IMR-90 (cell line): ENCODE data around the gene PRDM1. TPM values are rescaled to one million over a fixed set of nuclear protein-coding genes. Genes with fewer than 3 reads are reported as not detected.

Experiments
- ATAC-seq: fragments of 200-7000 bp; cut with Tn5 transposase; 2 replicates; pipeline ENCODE4 v1.9.1; 2020; ENCODE audit warnings: low read depth, mild to moderate bottlenecking, moderate library complexity
- BruUV-seq: library from RNA; stranded (reverse); fragments of 400-500 nt; replicated peaks from 2 replicates; lab custom pipeline; 2021; lab: Mats Ljungman, UMichigan
- CTCF ChIA-PET: fragments of 300-600 bp; formaldehyde crosslinking; extraction: SDS; loops from one replicate; lab custom pipeline; 2021; ENCODE audit warnings: antibody characterized with exemption; lab: Yijun Ruan, JAX
- POLR2A ChIA-PET: fragments of 300-600 bp; sonication (Branson Sonifier 250); formaldehyde crosslinking; loops from one replicate; lab custom pipeline; 2022; ENCODE audit warnings: antibody characterized with exemption; ENCODE audit not compliant: unreplicated experiment; lab: Charles Lee
- DNase-seq: peaks from one replicate; pipeline ENCODE4 v3.0.0; 2013
- H2AFZ ChIP-seq: replicated peaks from 2 replicates; pipeline ENCODE3; 2013; ENCODE audit warnings: low read length, mild to moderate bottlenecking; ENCODE audit not compliant: poor library complexity
- H2AK5ac ChIP-seq: 2 replicates; pipeline ENCODE4 v1.6.1; 2013; ENCODE audit warnings: low read depth, low read length, inconsistent platforms
- H2AK9ac ChIP-seq: replicated peaks from 2 replicates; pipeline ENCODE3; 2013; ENCODE audit warnings: mild to moderate bottlenecking, low read depth, low read length, moderate library complexity; ENCODE audit not compliant: poor library complexity
- H2BK120ac ChIP-seq: 2 replicates; pipeline ENCODE4 v1.6.1; 2013; ENCODE audit warnings: low read depth, low read length, inconsistent platforms
- H2BK15ac ChIP-seq: 3 replicates; pipeline ENCODE4 v1.6.1; 2013; ENCODE audit warnings: low read depth, low read length, inconsistent platforms
- H2BK20ac ChIP-seq: 2 replicates; pipeline ENCODE4 v1.6.1; 2013; ENCODE audit warnings: low read depth, mild to moderate bottlenecking, inconsistent platforms, low read length, moderate library complexity
- H2BK5ac ChIP-seq: 2 replicates; pipeline ENCODE4 v1.6.1; 2013; ENCODE audit warnings: mild to moderate bottlenecking, low read depth, low read length, inconsistent platforms; ENCODE audit not compliant: poor library complexity, severe bottlenecking
- H3K14ac ChIP-seq: replicated peaks from 2 replicates; pipeline ENCODE4 v1.6.1; 2013; ENCODE audit warnings: low read depth, low read length, inconsistent platforms
- H3K18ac ChIP-seq: 2 replicates; pipeline ENCODE4 v1.6.1; 2013; ENCODE audit warnings: low read depth, low read length, control low read depth
- H3K23ac ChIP-seq: 2 replicates; pipeline ENCODE4 v1.6.1; 2013; ENCODE audit warnings: low read depth, low read length, inconsistent platforms
- H3K27ac ChIP-seq: 2 replicates; pipeline ENCODE4 v1.5.1; 2013; ENCODE audit warnings: mild to moderate bottlenecking, control low read depth, low read length; ENCODE audit not compliant: insufficient read depth
- H3K27me3 ChIP-seq: 2 replicates; pipeline ENCODE4 v1.6.1; 2013; ENCODE audit warnings: low read length; ENCODE audit not compliant: control insufficient read depth, insufficient read depth
- H3K36me3 ChIP-seq: 2 replicates; pipeline ENCODE4 v1.6.1; 2013; ENCODE audit warnings: low read length, mixed read lengths; ENCODE audit not compliant: control insufficient read depth, insufficient read depth
- H3K4ac ChIP-seq: 2 replicates; pipeline ENCODE4 v1.6.1; 2013; ENCODE audit warnings: low read depth, low read length, inconsistent platforms
- H3K4me1 ChIP-seq: 2 replicates; pipeline ENCODE4 v1.6.1; 2013; ENCODE audit warnings: low read length, mixed read lengths; ENCODE audit not compliant: control insufficient read depth, insufficient read depth
- H3K4me2 ChIP-seq: 2 replicates; pipeline ENCODE4 v1.6.1; 2013; ENCODE audit warnings: low read depth, mild to moderate bottlenecking, control low read depth, low read length, moderate library complexity
- H3K4me3 ChIP-seq: 2 replicates; pipeline ENCODE4 v1.5.1; 2013; ENCODE audit warnings: low read depth, mild to moderate bottlenecking, control low read depth, low read length, moderate library complexity; ENCODE audit not compliant: insufficient read depth
- H3K56ac ChIP-seq: 2 replicates; pipeline ENCODE4 v1.6.1; 2013; ENCODE audit warnings: low read length, inconsistent platforms; ENCODE audit not compliant: insufficient read depth; ENCODE audit errors: extremely low read depth
- H3K79me1 ChIP-seq, 2 experiments: 2 replicates each; pipeline ENCODE4 v1.6.1; 2013; ENCODE audit warnings: low read length in 2 of 2, inconsistent platforms in 1 of 2, low read depth in 1 of 2
- H3K9ac ChIP-seq: 2 replicates; pipeline ENCODE4 v1.6.1; 2013; ENCODE audit warnings: low read depth, low read length, control low read depth
- H3K9me1 ChIP-seq: 2 replicates; pipeline ENCODE4 v1.6.1; 2013; ENCODE audit warnings: low read length, inconsistent platforms; ENCODE audit not compliant: insufficient read depth
- H3K9me3 ChIP-seq: 2 replicates; pipeline ENCODE4 v1.6.1; 2013; ENCODE audit warnings: low read length; ENCODE audit not compliant: control insufficient read depth, insufficient read depth
- H4K20me1 ChIP-seq: 2 replicates; pipeline ENCODE4 v1.6.1; 2013; ENCODE audit warnings: low read length, inconsistent platforms; ENCODE audit not compliant: insufficient read depth
- H4K5ac ChIP-seq: 2 replicates; pipeline ENCODE4 v1.6.1; 2013; ENCODE audit warnings: mild to moderate bottlenecking, low read depth, low read length, control low read depth
- H4K8ac ChIP-seq, 2 experiments: 2 replicates each; pipeline ENCODE4 v1.6.1; 2013; ENCODE audit warnings: low read depth in 2 of 2, low read length in 2 of 2, control low read depth in 1 of 2, inconsistent platforms in 1 of 2
- H4K91ac ChIP-seq: 2 replicates; pipeline ENCODE4 v1.6.1; 2013; ENCODE audit warnings: low read depth, low read length, inconsistent platforms; ENCODE audit not compliant: insufficient read depth
- CEBPB ChIP-seq: IDR thresholded peaks from 2 replicates; pipeline ENCODE4 v1.6.1; 2012; ENCODE audit warnings: low read depth, low read length, improper control_type of control experiment
- CHD1 ChIP-seq: IDR thresholded peaks from 2 replicates; pipeline ENCODE4 v1.6.1; 2012; ENCODE audit warnings: low read depth, low read length, improper control_type of control experiment
- NFE2L2 ChIP-seq: fragments of 150-350 bp; IDR thresholded peaks from 2 replicates; pipeline ENCODE4 v1.6.1; 2016; ENCODE audit warnings: low read depth, mild to moderate bottlenecking, low read length
- RAD21 ChIP-seq: IDR thresholded peaks from 2 replicates; pipeline ENCODE4 v1.6.1; 2012; ENCODE audit warnings: low read length, improper control_type of control experiment
- RCOR1 ChIP-seq: IDR thresholded peaks from 2 replicates; pipeline ENCODE4 v1.6.1; 2012; ENCODE audit warnings: mild to moderate bottlenecking, low read length, improper control_type of control experiment; ENCODE audit not compliant: insufficient replicate concordance
- RFX5 ChIP-seq: IDR thresholded peaks from 2 replicates; pipeline ENCODE4 v1.8.0; 2012; ENCODE audit warnings: low read depth, mild to moderate bottlenecking, low read length, moderate library complexity
- SMC3 ChIP-seq: fragments of 150-350 bp; IDR thresholded peaks from 2 replicates; pipeline ENCODE4 v1.6.1; 2016; ENCODE audit warnings: low read depth, mild to moderate bottlenecking, antibody characterized with exemption, low read length, moderate library complexity
- WGBS, 2 experiments: methylation state at CpG; one replicate each; pipeline versions ENCODE4 v1.1.5 to v1.1.7; 2013; ENCODE audit warnings: missing lambda C conversion rate in 2 of 2; ENCODE audit not compliant: insufficient read length in 1 of 2; ENCODE audit errors: extremely low coverage in 2 of 2; 5-methylcytosine and 5-hydroxymethylcytosine counted together
- dilution Hi-C: fragments of 300-500 bp; cut with HindIII; formaldehyde crosslinking; loops from one replicate; pipeline ENCODE4 v1.14.3; 2018; ENCODE audit warnings: low sequenced_read_pairs; ENCODE audit not compliant: unreplicated experiment
- in situ Hi-C: fragments of 300-500 bp; cut with MboI; formaldehyde crosslinking; loops from 3 replicates; pipeline ENCODE4 v1.14.3; 2019; ENCODE audit warnings: low sequenced_read_pairs, inconsistent platforms, mixed read lengths
- intact Hi-C: fragments of 100-400 bp; cut with micrococcal nuclease; formaldehyde crosslinking; loops from 2 replicates; pipeline ENCODE4 v1.10.0; 2022
- polyA plus RNA-seq, 3 experiments: library from polyadenylated mRNA; depleted of rRNA; stranded (reverse); fragments of >200 nt; gene quantifications; 2 replicates each; pipeline ENCODE4 v1.2.3, GENCODE V29; 2012; ENCODE audit warnings: low replicate concordance in 1 of 3
- total RNA-seq: library from RNA; depleted of rRNA; stranded (reverse); fragments of >200 nt; gene quantifications from 2 replicates; pipeline ENCODE4 v1.2.3, GENCODE V29; 2012
- TF ChIP-seq, protein P1 (sequence below): conservative IDR thresholded peaks from 2 replicates; pipeline ENCODE4 v1.5.1; 2012; ENCODE audit warnings: mild to moderate bottlenecking, low read depth, low read length, improper control_type of control experiment

Gene PRDM1
- total and polyA plus RNA-seq, 2 of the 4 experiments (the other 2 are of a cell fraction), result 2.3 to 3.0 TPM

DNA sequence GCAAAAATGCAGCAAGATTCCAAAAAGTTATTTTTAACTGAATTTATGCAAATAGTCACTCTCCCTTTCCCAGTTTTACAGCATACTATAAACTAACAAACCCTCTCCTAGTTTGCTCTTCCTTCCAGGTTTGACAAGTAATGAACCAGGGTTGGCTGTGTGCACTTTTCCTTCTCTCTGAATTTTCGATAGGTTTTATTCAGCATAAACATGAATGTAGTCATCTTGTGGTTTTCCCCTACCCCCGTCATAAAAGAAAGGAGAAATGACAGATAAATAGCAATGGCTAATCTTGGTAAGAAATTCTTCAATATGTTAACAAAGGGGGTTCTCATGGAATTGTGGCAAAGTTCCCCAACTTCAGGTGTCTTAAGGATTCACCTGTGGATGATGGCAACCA lies 26.3 kb downstream of the PRDM1 start:
- Histone ChIP-seq H4K91ac (no peak overlapping the region), H3K9ac (no peak overlapping the region), H3K14ac (no peak overlapping the region; the same call in 1 of the 2 replicates), H3K23ac (no peak overlapping the region), H3K4me1 (peaks cover 4% of the 10 kb centered on the region; the same call in 1 of the 2 replicates), H2BK20ac (0 out of 2 replicates have a peak overlapping the region, but pooled peaks have one; percentile 5), H3K4me2 (no peak overlapping the region), H2BK5ac (no peak overlapping the region), H4K5ac (peak overlapping the region; percentile 36; the same call in 1 of the 2 replicates), H3K27me3 (no peaks in the 10 kb centered on the region), H4K20me1 (no peaks in the 10 kb centered on the region), H3K9me1 (0 out of 2 replicates have a peak, but pooled peaks cover 3% of the 10 kb centered on the region), H2BK15ac (no peak overlapping the region), H3K36me3 (no peaks in the 10 kb centered on the region; the same call in 1 of the 2 replicates), H2AK5ac (no peak overlapping the region), H3K4ac (no peak overlapping the region), H3K9me3 (no peaks in the 10 kb centered on the region), H2AFZ (no peak overlapping the region), H3K56ac (no peak overlapping the region), H3K4me3 (no peak overlapping the region), H3K27ac (no peak overlapping the region), H2BK120ac (no peak overlapping the region), H2AK9ac (no peak overlapping the region), H3K18ac (no peak overlapping the region), H3K79me1 (peaks cover 0 to 6% of the 10 kb centered on the region in 2 experiments; a peak in 1 of 4 replicates), H4K8ac (no peak overlapping the region)
- WGBS, 2 experiments, result no CpG with 5 or more reads among the region's 2 CpGs
- in situ Hi-C loops, result no loop called here
- ChIA-PET POLR2A (no interaction called here), CTCF (no interaction called here)
- dilution Hi-C loops, result no loop called here
- BruUV-seq, result no TSS peak
- DNase-seq (peak; percentile 51), ATAC-seq (no peak)
- intact Hi-C loops, result no loop called here
- TF ChIP-seq NFE2L2 (no peak), CHD1 (no peak), SMC3 (no peak), RFX5 (no peak), RCOR1 (no peak), CEBPB (no peak), RAD21 (no peak)
- TF ChIP-seq, protein P1, sequence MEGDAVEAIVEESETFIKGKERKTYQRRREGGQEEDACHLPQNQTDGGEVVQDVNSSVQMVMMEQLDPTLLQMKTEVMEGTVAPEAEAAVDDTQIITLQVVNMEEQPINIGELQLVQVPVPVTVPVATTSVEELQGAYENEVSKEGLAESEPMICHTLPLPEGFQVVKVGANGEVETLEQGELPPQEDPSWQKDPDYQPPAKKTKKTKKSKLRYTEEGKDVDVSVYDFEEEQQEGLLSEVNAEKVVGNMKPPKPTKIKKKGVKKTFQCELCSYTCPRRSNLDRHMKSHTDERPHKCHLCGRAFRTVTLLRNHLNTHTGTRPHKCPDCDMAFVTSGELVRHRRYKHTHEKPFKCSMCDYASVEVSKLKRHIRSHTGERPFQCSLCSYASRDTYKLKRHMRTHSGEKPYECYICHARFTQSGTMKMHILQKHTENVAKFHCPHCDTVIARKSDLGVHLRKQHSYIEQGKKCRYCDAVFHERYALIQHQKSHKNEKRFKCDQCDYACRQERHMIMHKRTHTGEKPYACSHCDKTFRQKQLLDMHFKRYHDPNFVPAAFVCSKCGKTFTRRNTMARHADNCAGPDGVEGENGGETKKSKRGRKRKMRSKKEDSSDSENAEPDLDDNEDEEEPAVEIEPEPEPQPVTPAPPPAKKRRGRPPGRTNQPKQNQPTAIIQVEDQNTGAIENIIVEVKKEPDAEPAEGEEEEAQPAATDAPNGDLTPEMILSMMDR, result no peak
